GM12878 (cell line): ENCODE results near the gene CGB5. TPM values are rescaled to one million over a fixed set of nuclear protein-coding genes. Genes with fewer than 3 reads are reported as not detected.

Experiments used
- ATAC-seq: fragments of 200-7000 bp; cut with Tn5 transposase; 3 replicates; pipeline ENCODE4 v1.9.1; 2020; ENCODE audit warnings: mild to moderate bottlenecking, moderate library complexity
- BruUV-seq: library from RNA; stranded (reverse); fragments of 400-500 nt; replicated peaks from 2 replicates; lab custom pipeline; 2021; lab: Mats Ljungman, UMichigan
- CTCF ChIA-PET: fragments of 300-600 bp; sonication (Branson Sonifier 250); formaldehyde crosslinking; extraction: SDS; loops from one replicate; lab custom pipeline; 2021; ENCODE audit warnings: inconsistent platforms; lab: Yijun Ruan, JAX
- POLR2A ChIA-PET: fragments of 350-600 bp; formaldehyde crosslinking; extraction: SDS; loops from one replicate; lab custom pipeline; 2021; ENCODE audit warnings: inconsistent platforms; lab: Charles Lee
- RAD21 ChIA-PET: fragments of 300-600 bp; sonication (Branson Sonifier 250); formaldehyde crosslinking; loops from one replicate; lab custom pipeline; 2023; ENCODE audit warnings: antibody characterized with exemption; ENCODE audit not compliant: unreplicated experiment; lab: Charles Lee
- SMC1A ChIA-PET: fragments of 300-600 bp; sonication (Branson Sonifier 250); formaldehyde crosslinking; loops from one replicate; lab custom pipeline; 2023; ENCODE audit not compliant: unreplicated experiment, uncharacterized antibody; lab: Charles Lee
- DNase-seq: peaks from one replicate; pipeline ENCODE4 v3.0.0-alpha.2; 2011; ENCODE audit warnings: low read depth, low spot score
- FAIRE-seq: peaks from 3 replicates; lab custom pipeline; 2011; peaks lifted over from hg19 to GRCh38; lab: Jason Lieb, UNC
- H2AFZ ChIP-seq: 2 replicates; pipeline ENCODE4 v1.6.0; 2011; ENCODE audit warnings: low read depth, low read length, control low read depth; ENCODE audit not compliant: control insufficient read depth
- H3K27ac ChIP-seq: 2 replicates; pipeline ENCODE4 v1.5.1; 2011; ENCODE audit warnings: control low read depth; ENCODE audit not compliant: control insufficient read depth, insufficient read depth
- H3K27me3 ChIP-seq, 2 experiments: replicated peaks in 1 of 2; 2 replicates each; pipeline versions ENCODE4 v1.6.0 to v1.6.1; 2011; ENCODE audit warnings: low read length in 1 of 2; ENCODE audit not compliant: control insufficient read depth in 2 of 2, insufficient read depth in 2 of 2
- H3K36me3 ChIP-seq, 2 experiments: 2 replicates each; pipeline ENCODE4 v1.5.1; 2011; ENCODE audit warnings: low read length in 1 of 2; ENCODE audit not compliant: control insufficient read depth in 2 of 2, insufficient read depth in 2 of 2
- H3K4me1 ChIP-seq: 2 replicates; pipeline ENCODE4 v1.6.1; 2011; ENCODE audit warnings: mild to moderate bottlenecking, low read length, moderate library complexity, mixed read lengths; ENCODE audit not compliant: control insufficient read depth, insufficient read depth
- H3K4me2 ChIP-seq: 2 replicates; pipeline ENCODE4 v1.6.0; 2011; ENCODE audit warnings: control low read depth; ENCODE audit not compliant: control insufficient read depth, insufficient read depth
- H3K4me3 ChIP-seq: fragments of 200-600 bp; sonication (generic); 2 replicates; pipeline ENCODE4 v1.5.1; 2016
- H3K79me2 ChIP-seq: 2 replicates; pipeline ENCODE4 v1.6.0; 2011; ENCODE audit warnings: low read length; ENCODE audit not compliant: control insufficient read depth, insufficient read depth
- H3K9ac ChIP-seq: 2 replicates; pipeline ENCODE4 v1.8.0; 2011; ENCODE audit warnings: low read length, control low read depth, mixed read lengths; ENCODE audit not compliant: control insufficient read depth, insufficient read depth
- H3K9me3 ChIP-seq: replicated peaks from 3 replicates; pipeline ENCODE4 v1.5.1; 2011; ENCODE audit warnings: mild to moderate bottlenecking, low read length; ENCODE audit not compliant: control insufficient read depth, insufficient read depth
- H4K20me1 ChIP-seq: 2 replicates; pipeline ENCODE4 v1.6.0; 2011; ENCODE audit not compliant: control insufficient read depth, insufficient read depth
- FOXK2 ChIP-seq: fragments of 450-650 bp; IDR thresholded peaks from 2 replicates; pipeline ENCODE4 v1.6.1; 2017; ENCODE audit warnings: mild to moderate bottlenecking, moderate library complexity
- HDAC6 ChIP-seq: fragments of 200-600 bp; sonication (generic); IDR thresholded peaks from one replicate; pipeline ENCODE4 v1.8.0; 2017; ENCODE audit warnings: antibody characterized with exemption; ENCODE audit not compliant: unreplicated experiment
- IRF5 ChIP-seq: fragments of 450-650 bp; IDR thresholded peaks from 2 replicates; pipeline ENCODE4 v1.6.1; 2017; ENCODE audit warnings: borderline replicate concordance
- KLF5 ChIP-seq: fragments of 450-650 bp; IDR thresholded peaks from 2 replicates; pipeline ENCODE4 v1.6.1; 2014; ENCODE audit warnings: mild to moderate bottlenecking; ENCODE audit not compliant: partially characterized antibody
- MYB ChIP-seq: fragments of 150-350 bp; IDR thresholded peaks from 2 replicates; pipeline ENCODE4 v1.6.1; 2014; ENCODE audit warnings: mild to moderate bottlenecking, low read depth, low read length, borderline replicate concordance
- MYC ChIP-seq: IDR thresholded peaks from 2 replicates; pipeline ENCODE4 v1.6.1; 2011; ENCODE audit warnings: mild to moderate bottlenecking, low read length, moderate library complexity, inconsistent platforms; ENCODE audit not compliant: insufficient read depth, insufficient replicate concordance, insufficient read length, severe bottlenecking
- NFXL1 ChIP-seq: fragments of 450-650 bp; IDR thresholded peaks from 2 replicates; pipeline ENCODE4 v1.6.1; 2017; ENCODE audit warnings: antibody characterized with exemption, mild to moderate bottlenecking, borderline replicate concordance
- NRF1 ChIP-seq: conservative IDR thresholded peaks from 2 replicates; pipeline ENCODE4 v1.6.1; 2011; ENCODE audit warnings: mild to moderate bottlenecking, low read depth, low read length, improper control_type of control experiment
- PBX3 ChIP-seq: IDR thresholded peaks from 2 replicates; pipeline ENCODE4 v1.6.1; 2011; ENCODE audit warnings: mild to moderate bottlenecking, low read depth, low read length, moderate library complexity; ENCODE audit not compliant: insufficient replicate concordance
- POLR2AphosphoS2 ChIP-seq: IDR thresholded peaks from 2 replicates; pipeline ENCODE4 v1.6.1; 2011; ENCODE audit warnings: low read depth, mild to moderate bottlenecking, low read length, improper control_type of control experiment, moderate library complexity
- SUPT20H ChIP-seq: IDR thresholded peaks from 2 replicates; pipeline ENCODE4 v1.6.1; 2011; ENCODE audit warnings: low read depth, mild to moderate bottlenecking, low read length, moderate library complexity, borderline replicate concordance; ENCODE audit not compliant: control insufficient read depth
- WRNIP1 ChIP-seq: IDR thresholded peaks from 2 replicates; pipeline ENCODE4 v1.6.1; 2011; ENCODE audit warnings: low read depth, low read length, improper control_type of control experiment, borderline replicate concordance
- YY1 ChIP-seq: IDR thresholded peaks from 2 replicates; pipeline ENCODE4 v1.6.1; 2011; ENCODE audit warnings: low read depth, mild to moderate bottlenecking, low read length
- WGBS: methylation state at CpG from one replicate; pipeline ENCODE4 v1.1.6; 2016; ENCODE audit warnings: low lambda C conversion rate; ENCODE audit not compliant: insufficient replicate concordance, insufficient coverage; ENCODE audit errors: missing lambda C conversion rate; 5-methylcytosine and 5-hydroxymethylcytosine counted together
- in situ Hi-C: fragments of 300-500 bp; cut with MboI; formaldehyde crosslinking; loops from 9 replicates; pipeline ENCODE4 v1.14.3; 2018; ENCODE audit warnings: mixed read lengths
- intact Hi-C: fragments of 100-400 bp; cut with micrococcal nuclease; formaldehyde crosslinking; loops from one replicate; pipeline ENCODE4 v1.14.2; 2022; ENCODE audit not compliant: unreplicated experiment
- polyA plus RNA-seq, 11 experiments: library from polyadenylated mRNA; depleted of rRNA in 4 of 11; unstranded in 6 of 11; stranded (reverse) in 5 of 11; fragments of >200 nt; fragmentation: Nextera tagmentation in 4 of 11; fragmentation: Illumina TruSeq in 1 of 11; extraction: Ambion mirVana in 4 of 11; extraction: Trizol in 1 of 11; gene quantifications; 1 replicate in 1 of 11; 2 replicates in 10 of 11; pipeline versions ENCODE4 v1.2.1 to v1.2.3, GENCODE V29; 2011 to 2016; ENCODE audit warnings: inconsistent platforms in 2 of 11, missing spikeins in 2 of 11, low read depth in 1 of 11
- total RNA-seq, 4 experiments: library from RNA; depleted of rRNA in 3 of 4; stranded (reverse); fragments of >200 nt in 3 of 4; fragmentation: Illumina TruSeq in 1 of 4; extraction: Trizol in 1 of 4; gene quantifications; 2 replicates each; pipeline versions ENCODE4 v1.2.1 to v1.2.3, GENCODE V29; 2013 to 2021

Gene CGB5
- total and polyA plus RNA-seq, 10 of the 15 experiments (the other 5 are each of a cell fraction or from before 2014, with no cell fraction given), result not detected

- DNase-seq, result no peak
- no peak for ATAC-seq
- intact Hi-C loops, result no loop called here
- peaks cover 2 to 3% of the 10 kb centered on the region in 2 experiments for H3K27me3 ChIP-seq
- TF ChIP-seq FOXK2, result no peak
- TF ChIP-seq NRF1, result no peak
- TF ChIP-seq MYB, result no peak
- no peak for TF ChIP-seq IRF5
- no peak for TF ChIP-seq KLF5
- TF ChIP-seq POLR2AphosphoS2, result no peak
- no peak for TF ChIP-seq YY1
- TF ChIP-seq WRNIP1, result no peak
- no peak for TF ChIP-seq MYC
- TF ChIP-seq PBX3, result no peak
- TF ChIP-seq NFXL1, result no peak
- TF ChIP-seq SUPT20H, result no peak
- TF ChIP-seq HDAC6, result no peak
- TF ChIP-seq, all 136 proteins: peak for 0
- no peak overlapping the region for H3K9ac ChIP-seq
- no peak overlapping the region for H3K27ac ChIP-seq
- no peaks in the 10 kb centered on the region for H3K79me2 ChIP-seq
- ChIA-PET RAD21 (interaction anchor here (0.6 kb wide), 1 partner anchor 300 kb away, joined by 3 read pairs; no protein-coding TSS in a partner anchor), POLR2A (no interaction called here), SMC1A (no interaction called here), CTCF (interaction anchor here (1.1 kb wide), 1 partner anchor 32 kb away, joined by 3 read pairs; no protein-coding TSS in a partner anchor)
- H4K20me1 ChIP-seq, result no peaks in the 10 kb centered on the region
- no peaks in the 10 kb centered on the region; the same call in 2 of the 3 replicates for H3K9me3 ChIP-seq
- H3K4me2 ChIP-seq, result no peak overlapping the region
- no TSS peak for BruUV-seq
- no peaks in the 10 kb centered on the region for H3K4me1 ChIP-seq
- in situ Hi-C loops, result no loop called here
- H2AFZ ChIP-seq, result no peak overlapping the region
- H3K4me3 ChIP-seq, result no peak overlapping the region
- FAIRE-seq, result no peak
- H3K36me3 ChIP-seq, result no peaks in the 10 kb centered on the region
- WGBS, result 15% methylated on average over 11 of the region's 13 CpGs
These were observed 22.4 kb downstream of the CGB5 start for GRCh38 chr19:49065905-49066512.
